Stimulated activated naive CD4-positive, alpha-beta T cell treated with Interleukin-2 at 50 U/mL for 16 hours (primary cell): ENCODE results near the gene SLC2A9.

Experiments
- DNase-seq: peaks from one replicate; lab custom pipeline; 2025; lab: John Stamatoyannopoulos, UW

SLC2A9 gene

GRCh38 chr4:9962611-9963314 lies 58.5 kb downstream of the SLC2A9 start:
- DNase-seq, result no peak

- no peak for DNase-seq
Measured at GRCh38 chr4:9954468-9954867, 66.8 kb downstream of the SLC2A9 start.

GRCh38 chr4:9953089-9953488 lies 68.2 kb downstream of the SLC2A9 start:
- DNase-seq, result no peak

GRCh38 chr4:9952415-9952950 lies 68.8 kb downstream of the SLC2A9 start:
- no peak for DNase-seq

GRCh38 chr4:9949573-9949972 lies 71.7 kb downstream of the SLC2A9 start:
- no peak for DNase-seq

- DNase-seq, result no peak
Measured at GRCh38 chr4:9947168-9948062, 73.9 kb downstream of the SLC2A9 start.

- no peak for DNase-seq
Measured at GRCh38 chr4:9946170-9946569, 75.1 kb downstream of the SLC2A9 start.

- DNase-seq, result no peak
Measured at GRCh38 chr4:9944431-9945425, 76.6 kb downstream of the SLC2A9 start.

- DNase-seq, result no peak
Measured at GRCh38 chr4:9943761-9944160, 77.5 kb downstream of the SLC2A9 start.

GRCh38 chr4:9942921-9943600 lies 78.2 kb downstream of the SLC2A9 start:
- no peak for DNase-seq

GRCh38 chr4:9942139-9942538 lies 79.2 kb downstream of the SLC2A9 start:
- no peak for DNase-seq

GRCh38 chr4:9940041-9940440 lies 81.3 kb downstream of the SLC2A9 start:
- DNase-seq, result no peak

GRCh38 chr4:9938933-9939332 lies 82.4 kb downstream of the SLC2A9 start:
- DNase-seq, result no peak

GRCh38 chr4:9937078-9937477 lies 84.2 kb downstream of the SLC2A9 start:
- no peak for DNase-seq

GRCh38 chr4:9936129-9936644 lies 85.1 kb downstream of the SLC2A9 start:
- no peak for DNase-seq

- DNase-seq, result no peak
Measured at GRCh38 chr4:9933956-9934355, 87.3 kb downstream of the SLC2A9 start.

GRCh38 chr4:9933184-9933583 lies 88.1 kb downstream of the SLC2A9 start:
- DNase-seq, result no peak

GRCh38 chr4:9932771-9933170 lies 88.5 kb downstream of the SLC2A9 start:
- DNase-seq, result no peak

GRCh38 chr4:9931146-9931545 lies 90.2 kb downstream of the SLC2A9 start:
- DNase-seq, result no peak

- no peak for DNase-seq
Measured at GRCh38 chr4:9929111-9929510, 92.2 kb downstream of the SLC2A9 start.
